IPS DF 6.9 (cell line): ENCODE data around the gene SMAD3.
"Not testable (repeated sequence)": the region's sequence is repeated elsewhere in the genome, so short reads cannot be mapped to it uniquely, and the experiment has no call there.

Source experiments
- DNase-seq: peaks from one replicate; pipeline ENCODE4 v3.0.0-alpha.2; 2013; ENCODE audit warnings: low read depth, low spot score
- H3K27ac ChIP-seq: one replicate; pipeline ENCODE4 v1.5.1; 2013; ENCODE audit warnings: low read length, control low read depth
- H3K27me3 ChIP-seq: 2 replicates; pipeline ENCODE4 v1.6.1; 2013; ENCODE audit warnings: mild to moderate bottlenecking, low read length; ENCODE audit not compliant: control insufficient read depth, insufficient read depth
- H3K36me3 ChIP-seq: 2 replicates; pipeline ENCODE4 v1.6.1; 2013; ENCODE audit warnings: low read length; ENCODE audit not compliant: control insufficient read depth, insufficient read depth
- H3K4me1 ChIP-seq: 2 replicates; pipeline ENCODE4 v1.6.1; 2013; ENCODE audit warnings: low read length; ENCODE audit not compliant: control insufficient read depth, insufficient read depth
- H3K4me3 ChIP-seq: 2 replicates; pipeline ENCODE4 v1.5.1; 2013; ENCODE audit warnings: mild to moderate bottlenecking, low read length
- H3K9me3 ChIP-seq: 2 replicates; pipeline ENCODE4 v1.6.1; 2013; ENCODE audit warnings: low read length, inconsistent platforms; ENCODE audit not compliant: control insufficient read depth, insufficient read depth
- WGBS: extraction: QIAGEN DNeasy Blood & Tissue Kit; methylation state at CpG from one replicate; pipeline ENCODE4 v1.1.7; 2013; ENCODE audit warnings: mixed read lengths, missing lambda C conversion rate; ENCODE audit not compliant: insufficient read length, insufficient coverage; 5-methylcytosine and 5-hydroxymethylcytosine counted together

The SMAD3 gene

GRCh38 chr15:67146234-67146633 is 80.8 kb downstream of the SMAD3 start:
- Histone ChIP-seq H3K36me3 (no peaks in the 10 kb centered on the region), H3K9me3 (no peaks in the 10 kb centered on the region), H3K4me3 (no peak overlapping the region), H3K27ac (no peak overlapping the region), H3K27me3 (no peaks in the 10 kb centered on the region), H3K4me1 (peaks cover 10% of the 10 kb centered on the region)
- DNase-seq, result no peak
- WGBS, result no CpG with 5 or more reads among the region's 6 CpGs

GRCh38 chr15:67146875-67147381 is 81.5 kb downstream of the SMAD3 start:
- no peak for DNase-seq
- H3K4me3 ChIP-seq, result no peak overlapping the region

DNA sequence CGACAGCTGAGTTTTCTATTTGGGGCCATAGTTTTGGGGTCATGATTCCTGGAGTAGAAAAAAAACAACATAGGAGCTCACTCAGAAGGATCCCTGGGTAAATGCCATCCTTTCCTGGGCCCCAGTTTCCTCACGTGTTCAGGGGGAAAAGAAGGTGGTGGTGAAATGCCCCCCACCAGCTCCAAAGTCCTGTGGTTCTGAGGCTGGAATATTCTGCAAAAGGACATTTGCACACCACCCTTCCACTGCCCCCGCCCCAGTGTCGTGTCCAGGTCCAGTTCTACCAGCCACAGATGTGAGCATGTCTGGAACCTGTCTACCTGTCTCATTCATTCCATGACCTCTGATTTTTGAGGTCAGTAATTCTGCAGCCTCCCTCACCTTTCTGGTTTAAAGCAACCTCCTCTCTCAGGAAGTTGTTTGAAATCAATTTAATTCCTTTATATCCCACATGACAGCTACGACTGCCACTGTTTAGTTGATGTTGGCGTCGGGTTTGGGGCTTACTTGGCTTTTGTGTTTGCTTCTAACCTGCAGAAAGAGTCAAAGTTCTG is 82.1 kb downstream of the SMAD3 start:
- Histone ChIP-seq H3K27me3 (no peaks in the 10 kb centered on the region), H3K4me3 (no peak overlapping the region), H3K4me1 (peaks cover 10% of the 10 kb centered on the region), H3K27ac (no peak overlapping the region), H3K36me3 (no peaks in the 10 kb centered on the region), H3K9me3 (no peaks in the 10 kb centered on the region)
- no peak for DNase-seq
- WGBS, result no CpG with 5 or more reads among the region's 7 CpGs

More at GRCh38 chr15:67146875-67147381, 81.5 kb downstream of the SMAD3 start:
- H3K9me3 ChIP-seq, result no peaks in the 10 kb centered on the region
- peaks cover 10% of the 10 kb centered on the region for H3K4me1 ChIP-seq
- H3K27me3 ChIP-seq, result no peaks in the 10 kb centered on the region
- no CpG with 5 or more reads among the region's 10 CpGs for WGBS
- no peak overlapping the region for H3K27ac ChIP-seq
- H3K36me3 ChIP-seq, result no peaks in the 10 kb centered on the region

DNA sequence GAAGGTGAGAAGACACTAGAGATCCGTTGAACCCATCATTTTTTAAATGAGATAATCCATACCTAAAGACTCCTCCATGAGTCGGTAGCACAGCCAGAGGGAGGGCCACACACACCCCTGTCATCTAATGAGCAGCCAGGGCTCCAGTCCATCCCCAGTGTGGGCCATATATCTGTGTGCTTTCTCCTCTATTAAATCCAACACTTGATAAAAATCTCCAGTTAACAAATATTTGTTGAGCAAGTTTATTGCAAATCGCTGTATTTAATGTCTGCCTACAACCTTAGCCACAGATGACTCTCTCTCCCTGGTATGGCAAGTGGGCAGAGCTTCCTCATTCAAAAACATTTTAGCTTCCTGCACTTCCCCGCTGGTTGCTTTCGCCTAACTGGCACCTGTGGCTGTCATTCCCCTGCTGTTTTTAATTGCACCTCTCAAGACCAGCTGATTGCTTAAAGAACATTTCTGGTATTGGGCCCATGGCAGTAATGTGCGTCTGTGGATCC is 82.8 kb downstream of the SMAD3 start:
- no peaks in the 10 kb centered on the region for H3K27me3 ChIP-seq
- H3K36me3 ChIP-seq, result no peaks in the 10 kb centered on the region
- no CpG with 5 or more reads among the region's 6 CpGs for WGBS
- H3K4me3 ChIP-seq, result no peak overlapping the region
- no peaks in the 10 kb centered on the region for H3K9me3 ChIP-seq
- H3K4me1 ChIP-seq, result peaks cover 10% of the 10 kb centered on the region
- H3K27ac ChIP-seq, result no peak overlapping the region
- DNase-seq, result no peak

DNA sequence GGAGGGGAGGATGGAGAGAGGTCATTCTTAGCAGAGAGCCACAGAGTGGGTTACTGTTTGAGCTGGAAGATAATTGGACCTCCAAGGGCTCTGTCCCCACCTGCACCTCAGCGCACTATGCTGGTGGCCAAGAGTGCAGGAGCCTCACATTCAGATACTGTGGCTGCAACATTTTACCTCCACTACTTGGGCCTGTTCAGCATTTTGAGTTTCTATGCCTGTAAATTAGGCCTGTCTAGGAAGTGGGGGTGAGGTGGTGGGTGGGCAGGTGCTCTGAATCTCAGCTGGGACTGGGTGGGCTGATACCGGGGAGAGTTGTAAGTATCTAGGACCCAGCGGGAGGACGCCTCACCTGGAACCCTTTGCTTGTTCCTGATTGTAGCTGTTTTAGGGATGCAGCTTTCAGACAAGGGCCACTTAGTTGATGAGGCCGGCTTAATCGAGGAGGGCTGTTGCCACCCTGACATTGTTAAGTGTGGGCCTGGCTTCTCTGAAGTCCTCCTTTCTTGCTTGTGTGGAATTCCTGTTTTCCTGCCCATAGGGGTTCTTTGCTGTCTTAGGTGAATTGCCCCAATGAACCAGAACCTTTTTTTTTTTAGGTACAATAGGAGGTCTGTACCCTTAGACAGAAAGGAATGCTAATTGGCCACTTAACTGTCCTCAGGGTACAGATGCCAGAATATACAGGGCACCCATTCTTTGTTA is 83.8 kb downstream of the SMAD3 start:
- DNase-seq, result no peak
- Histone ChIP-seq H3K9me3 (no peaks in the 10 kb centered on the region), H3K36me3 (no peaks in the 10 kb centered on the region), H3K4me3 (no peak overlapping the region), H3K27me3 (no peaks in the 10 kb centered on the region), H3K4me1 (peaks cover 11% of the 10 kb centered on the region), H3K27ac (no peak overlapping the region)
- WGBS, result no CpG with 5 or more reads among the region's 6 CpGs

DNA sequence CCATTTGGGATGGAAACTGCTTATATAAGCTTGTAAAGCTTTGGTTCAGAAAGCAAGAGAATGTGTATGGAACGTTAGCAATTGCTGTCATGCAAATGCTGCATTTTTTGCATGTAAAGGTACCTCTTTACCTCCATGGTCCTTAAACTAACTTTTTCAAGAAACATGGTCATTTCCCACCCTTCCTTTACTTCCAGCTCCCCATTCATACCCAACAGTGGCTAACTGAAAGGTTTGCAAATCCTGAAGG is 84.3 kb downstream of the SMAD3 start:
- Histone ChIP-seq H3K4me1 (peaks cover 8% of the 10 kb centered on the region), H3K9me3 (no peaks in the 10 kb centered on the region), H3K36me3 (no peaks in the 10 kb centered on the region), H3K4me3 (no peak overlapping the region), H3K27ac (no peak overlapping the region), H3K27me3 (no peaks in the 10 kb centered on the region)
- no CpG with 5 or more reads among the region's 1 CpG for WGBS
- DNase-seq, result no peak

DNA sequence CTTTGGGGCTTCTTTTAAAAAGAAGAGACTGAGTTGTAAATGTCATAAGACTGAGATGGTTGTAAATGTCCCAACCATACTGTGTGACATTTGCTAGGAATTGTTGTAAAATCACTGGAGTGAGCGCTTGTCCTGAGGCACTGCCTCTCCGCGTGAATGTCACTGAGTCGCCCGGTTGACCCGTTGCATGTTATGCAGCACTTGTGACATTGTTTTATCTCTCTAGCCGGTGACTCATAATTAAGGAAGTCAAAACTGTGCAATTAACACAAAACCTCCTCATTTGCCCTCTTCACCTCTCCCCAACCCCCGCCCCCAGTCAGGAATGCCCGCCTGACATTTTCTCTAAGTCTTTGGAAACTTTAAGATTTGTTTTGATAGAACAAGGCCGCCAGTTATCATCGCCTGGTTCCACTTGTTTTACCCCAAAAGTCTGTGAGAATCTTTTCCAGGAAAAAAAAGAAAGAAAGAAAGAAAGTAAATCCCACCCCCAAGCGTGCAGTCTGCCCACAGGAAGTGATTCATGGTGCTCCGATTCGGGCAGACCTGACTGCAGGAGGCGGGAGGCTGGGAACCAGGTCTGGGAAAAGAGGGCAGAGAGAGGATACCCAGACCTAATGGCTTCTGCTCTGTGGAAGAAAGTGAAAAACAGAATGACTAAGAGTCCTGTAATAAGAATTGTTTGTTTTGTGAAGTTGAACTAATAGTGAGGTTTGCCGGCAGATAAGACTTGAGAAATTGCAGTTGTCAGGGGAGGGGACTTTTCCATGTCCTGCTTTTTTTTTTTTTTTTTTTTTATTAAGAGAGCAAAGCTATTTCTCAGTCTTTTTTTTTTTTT is 84.8 kb downstream of the SMAD3 start:
- Histone ChIP-seq H3K36me3 (no peaks in the 10 kb centered on the region), H3K27me3 (no peaks in the 10 kb centered on the region), H3K4me1 (peaks cover 8% of the 10 kb centered on the region), H3K4me3 (no peak overlapping the region), H3K27ac (no peak overlapping the region), H3K9me3 (no peaks in the 10 kb centered on the region)
- DNase-seq, result no peak
- no CpG with 5 or more reads among the region's 16 CpGs for WGBS

GRCh38 chr15:67152429-67152828 is 87.0 kb downstream of the SMAD3 start:
- no peaks in the 10 kb centered on the region for H3K36me3 ChIP-seq
- no peaks in the 10 kb centered on the region for H3K9me3 ChIP-seq
- H3K27ac ChIP-seq, result no peak overlapping the region
- no peak overlapping the region for H3K4me3 ChIP-seq
- WGBS, result no CpG with 5 or more reads among the region's 1 CpG
- no peak for DNase-seq
- H3K27me3 ChIP-seq, result no peaks in the 10 kb centered on the region
- peaks cover 8% of the 10 kb centered on the region for H3K4me1 ChIP-seq

DNA sequence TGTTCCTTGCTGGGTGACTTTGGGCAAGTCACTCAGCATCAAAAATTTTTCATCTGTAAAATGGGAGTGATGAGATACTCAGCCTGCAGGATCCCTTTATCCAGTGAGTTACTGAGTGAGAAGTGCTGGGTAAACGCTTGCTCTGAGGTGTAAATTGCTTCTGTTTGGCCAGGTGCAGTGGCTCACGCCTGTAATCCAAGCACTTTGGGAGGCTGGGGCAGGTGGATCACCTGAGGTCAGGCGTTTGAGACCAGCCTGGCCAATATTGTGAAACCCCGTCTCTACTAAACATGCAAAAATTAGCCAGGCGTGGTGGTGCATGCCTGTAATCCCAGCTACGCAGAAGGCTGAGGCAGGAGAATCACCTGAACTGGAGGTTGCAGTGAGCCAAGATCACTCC is 87.6 kb downstream of the SMAD3 start:
- no CpG with 5 or more reads among the region's 6 CpGs for WGBS
- not testable (repeated sequence) for H3K9me3 ChIP-seq, H3K36me3 ChIP-seq, H3K4me3 ChIP-seq, DNase-seq, H3K27ac ChIP-seq, H3K4me1 ChIP-seq, H3K27me3 ChIP-seq

DNA sequence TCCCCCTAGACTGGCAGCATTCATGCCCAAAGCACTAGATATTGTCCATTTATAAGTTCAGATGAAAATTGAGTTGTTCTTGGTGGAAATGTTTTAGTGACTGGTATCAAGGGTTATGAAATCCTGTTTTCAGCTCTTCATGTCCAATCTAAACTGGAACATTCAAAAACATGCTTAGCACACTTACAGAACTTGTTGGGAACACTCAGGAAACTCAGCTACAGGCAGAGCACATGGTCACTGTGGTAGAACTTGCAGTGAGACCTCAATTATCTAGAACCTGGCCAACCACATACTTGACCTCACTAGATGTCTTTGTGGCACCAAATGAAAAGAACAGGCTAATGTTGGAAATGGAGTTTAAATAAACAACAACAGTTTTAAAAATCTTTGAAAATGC is 88.8 kb downstream of the SMAD3 start:
- Histone ChIP-seq H3K4me3 (no peak overlapping the region), H3K4me1 (peaks cover 3% of the 10 kb centered on the region), H3K36me3 (no peaks in the 10 kb centered on the region), H3K9me3 (no peaks in the 10 kb centered on the region), H3K27ac (no peak overlapping the region), H3K27me3 (no peaks in the 10 kb centered on the region)
- DNase-seq, result no peak
